Brain (organoid and tissue), 1 donor: ENCODE results near the gene EID2B. TPM values are rescaled to one million over a fixed set of nuclear protein-coding genes. Genes with fewer than 3 reads are reported as not detected.

Experiments
- polyA plus RNA-seq: library from polyadenylated mRNA; stranded (reverse); fragments of 350-450 nt; fragmentation: Illumina TruSeq; extraction: RNeasy Lipid Tissue Mini Kit (QIAGEN cat#74804); gene quantifications from one replicate; pipeline ENCODE4 v1.2.3, GENCODE V29; 2015; ENCODE audit warnings: low read depth, low replicate concordance; ENCODE audit not compliant: insufficient read depth

The EID2B gene
- polyA plus RNA-seq, 1 donor from 2014 or later, result 5.3 TPM

Other genes with a start within 250 kb of the EID2B start
- not detected for gene IFNL1, start 236.4 kb downstream of the EID2B start, polyA plus RNA-seq
- gene LRFN1, start 212.0 kb downstream of the EID2B start, polyA plus RNA-seq, result 4.2 TPM
- gene GMFG, start 196.8 kb downstream of the EID2B start, polyA plus RNA-seq, result 8.1 TPM
- gene SAMD4B, start 190.4 kb downstream of the EID2B start, polyA plus RNA-seq, result 222 TPM
- 92.9 TPM for gene PAF1, start 141.7 kb downstream of the EID2B start, polyA plus RNA-seq
- gene MED29, start 141.5 kb downstream of the EID2B start, polyA plus RNA-seq, result 71.5 TPM
- 20.6 TPM for gene ZFP36, start 126.0 kb downstream of the EID2B start, polyA plus RNA-seq
- gene PLEKHG2, start 120.2 kb downstream of the EID2B start, polyA plus RNA-seq, result 28.8 TPM
- 2,932 TPM for gene RPS16, start 96.9 kb downstream of the EID2B start, polyA plus RNA-seq
- gene SUPT5H, start 87.3 kb downstream of the EID2B start, polyA plus RNA-seq, result 142 TPM
- gene TIMM50, start 52.0 kb downstream of the EID2B start, polyA plus RNA-seq, result 94.7 TPM
- gene DLL3, start 33.9 kb downstream of the EID2B start, polyA plus RNA-seq, result 57.3 TPM
- 4.3 TPM for gene SELENOV, start 17.7 kb downstream of the EID2B start, polyA plus RNA-seq
- 16.7 TPM for gene EID2, start 7.3 kb upstream of the EID2B start, polyA plus RNA-seq
- gene LGALS13, start 69.7 kb upstream of the EID2B start, polyA plus RNA-seq, result not detected
- not detected for gene LGALS16, start 123.1 kb upstream of the EID2B start, polyA plus RNA-seq
- not detected for gene LGALS14, start 171.6 kb upstream of the EID2B start, polyA plus RNA-seq
- not detected for gene CLC, start 205.2 kb upstream of the EID2B start, polyA plus RNA-seq
- gene LEUTX, start 246.0 kb upstream of the EID2B start, polyA plus RNA-seq, result not detected